GM18867 (cell line): ENCODE data around the gene MR1.

Experiments
- ATAC-seq: cut with Tn5 transposase; IDR thresholded peaks from one replicate; pipeline ENCODE4 v1.9.1; 2021; ENCODE audit warnings: mild to moderate bottlenecking, moderate library complexity; ENCODE audit not compliant: unreplicated experiment

Gene MR1

DNA sequence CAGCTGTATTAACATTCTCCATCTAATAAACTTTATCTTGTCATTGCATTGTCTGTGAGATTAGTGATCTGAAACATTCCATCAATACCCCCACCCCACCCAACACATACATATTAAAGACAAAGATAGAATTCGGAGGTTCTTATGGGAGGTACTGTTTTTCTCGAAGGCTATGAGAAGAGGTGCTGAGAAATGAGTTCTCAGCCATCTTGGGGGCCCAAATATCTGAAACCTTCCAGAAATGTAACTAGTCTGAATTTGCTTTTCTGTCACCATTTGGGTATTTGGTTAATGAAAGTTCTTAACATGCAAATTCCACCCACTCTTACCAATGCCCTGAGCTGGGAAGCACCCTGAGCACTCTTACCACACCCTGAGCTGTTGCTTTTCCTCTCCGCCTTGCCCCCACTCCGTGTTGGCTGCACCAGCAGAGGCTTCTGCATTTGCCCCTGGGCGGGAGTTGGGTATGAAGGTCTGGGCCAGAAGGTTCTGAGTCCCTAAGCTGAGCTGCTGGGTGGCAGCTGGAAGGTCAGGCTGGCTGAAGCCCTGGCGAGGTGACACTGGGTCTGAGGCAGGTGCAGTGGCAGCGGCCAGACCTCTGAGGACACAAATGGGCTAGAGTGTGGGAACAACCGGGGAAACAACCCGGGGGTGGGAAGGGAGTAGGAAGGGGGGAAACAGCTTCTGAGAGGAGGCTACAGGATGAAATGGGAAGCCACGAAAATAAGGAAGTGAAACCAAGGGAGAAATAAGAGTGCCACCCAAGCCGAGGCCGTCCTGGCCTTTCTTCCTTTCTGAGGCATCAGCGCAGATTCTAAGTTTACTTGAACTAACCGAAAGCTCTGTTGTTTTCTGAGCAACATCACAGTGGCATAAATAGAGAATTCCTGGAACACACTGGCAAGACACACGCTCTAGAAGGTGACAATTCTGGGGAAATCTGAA lies 28.4 kb downstream of the MR1 start:
- ATAC-seq = peak; percentile 90

DNA sequence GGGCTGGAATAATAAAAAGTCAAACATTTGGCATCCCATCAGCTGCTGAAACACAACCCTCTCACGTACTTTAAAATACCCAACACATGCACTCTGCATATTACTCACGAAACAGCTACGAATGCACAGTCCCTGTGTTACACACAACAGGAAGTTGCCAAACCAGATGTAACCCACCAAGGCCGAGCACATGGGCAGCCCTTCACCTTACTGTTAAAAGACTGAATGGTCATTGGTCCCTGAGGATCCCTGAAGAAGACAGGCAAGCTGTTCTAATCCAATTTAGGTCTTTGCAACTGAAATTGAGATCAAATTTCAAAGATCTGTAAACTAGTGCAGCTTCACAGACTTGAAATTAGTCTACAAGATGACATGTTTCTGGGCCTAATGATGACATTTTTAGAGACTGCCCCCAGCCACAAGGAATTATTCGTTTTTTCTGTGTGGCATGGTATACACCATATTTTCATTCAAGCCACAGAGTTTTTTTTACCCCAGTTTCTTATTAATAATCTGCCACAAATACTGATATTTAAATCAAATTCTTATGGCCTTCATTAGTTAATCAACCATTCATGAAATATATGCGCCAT lies 29.1 kb downstream of the MR1 start:
- ATAC-seq = peak; percentile 63

DNA sequence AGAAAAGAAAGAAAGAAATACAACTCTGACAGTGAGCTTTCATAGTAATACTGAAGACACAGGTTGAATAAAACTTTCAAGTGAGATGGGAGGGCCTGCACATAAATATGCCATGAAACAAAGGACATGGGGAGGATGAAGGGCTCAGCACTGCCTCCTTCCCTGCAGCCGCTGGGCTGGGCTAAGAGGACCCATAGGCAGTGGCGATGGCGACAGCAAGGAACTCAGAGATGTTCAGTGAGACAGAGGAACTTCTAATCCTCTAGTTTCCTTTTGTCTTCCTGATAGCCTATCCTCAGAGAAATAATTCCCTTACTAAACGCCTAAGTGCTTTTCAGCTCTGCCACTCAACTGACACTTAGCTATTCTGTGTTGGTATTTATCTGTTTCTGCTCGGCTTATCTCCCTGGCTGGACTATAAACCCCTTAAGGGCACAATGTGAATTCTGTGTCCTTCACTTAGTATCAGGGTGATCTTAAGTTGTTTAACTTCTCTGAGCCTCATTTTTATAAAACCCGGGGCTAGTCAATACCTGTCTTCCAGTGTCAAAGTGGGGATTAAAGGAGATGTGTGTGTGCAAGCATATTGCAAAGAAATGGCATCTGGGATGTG lies 30.3 kb downstream of the MR1 start:
- ATAC-seq = no peak

DNA sequence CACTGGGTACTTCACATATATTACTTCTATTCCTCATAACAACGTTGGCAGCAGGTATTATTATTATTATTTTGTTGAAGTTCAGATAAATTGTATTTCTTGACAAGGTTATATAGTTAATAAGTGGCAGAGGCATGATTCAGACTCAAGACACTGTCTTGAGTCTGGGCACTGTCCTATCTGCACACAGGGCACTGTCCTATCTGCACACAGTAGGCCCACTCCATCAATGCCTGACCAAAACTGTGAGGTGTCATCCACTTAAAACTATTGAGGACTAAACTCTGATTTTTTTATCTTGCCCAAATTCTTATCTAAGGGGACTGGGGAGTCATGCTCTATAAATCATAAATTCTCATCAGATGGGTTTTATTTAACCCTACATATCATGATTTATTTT lies 30.9 kb downstream of the MR1 start:
- no peak for ATAC-seq

DNA sequence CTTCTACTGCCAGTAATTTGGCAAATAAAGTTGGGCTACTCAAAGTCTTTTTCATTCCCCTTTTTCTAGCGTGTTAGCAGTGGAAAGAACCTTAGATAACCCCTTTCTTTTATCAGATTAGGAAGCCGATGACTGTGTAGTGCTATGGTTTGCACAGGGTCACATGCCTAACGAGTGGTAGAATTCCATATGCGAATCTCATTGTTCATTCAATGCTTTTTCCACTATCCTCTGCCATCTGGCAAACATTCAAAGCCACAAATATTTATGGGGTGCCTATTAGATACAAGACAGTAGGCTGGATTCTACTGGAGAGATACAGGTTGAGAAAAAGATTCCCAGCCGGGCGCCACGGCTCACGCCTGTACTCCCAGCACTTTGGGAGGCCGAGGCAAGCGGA lies 39.9 kb downstream of the MR1 start:
- ATAC-seq = no peak

DNA sequence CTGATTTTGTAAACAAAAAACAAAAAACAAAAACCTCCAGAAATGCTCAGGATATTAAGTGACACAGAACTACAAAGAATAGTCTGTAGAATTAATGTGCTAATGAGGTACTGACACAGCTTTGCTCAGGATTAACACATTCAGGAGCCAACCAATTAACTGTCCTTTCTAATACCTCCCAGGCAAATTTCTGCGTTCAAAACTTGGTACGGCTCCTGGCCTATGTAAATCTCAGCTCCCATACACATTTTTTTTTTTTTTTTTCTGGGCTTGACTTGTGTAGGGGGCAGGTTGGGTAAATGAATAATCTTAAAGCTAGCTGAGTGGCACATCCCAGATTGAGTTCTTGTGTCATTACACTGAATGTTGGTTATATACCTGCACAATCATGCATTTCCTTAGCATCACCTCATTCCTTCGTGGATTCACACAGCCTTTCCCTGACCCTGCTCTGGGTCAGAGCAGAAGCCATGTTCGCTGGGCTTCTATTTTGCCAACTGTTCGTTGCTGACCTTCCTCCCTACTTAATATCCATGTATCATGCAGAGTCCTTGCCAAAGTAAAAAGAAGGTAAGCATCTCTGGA lies 42.1 kb downstream of the MR1 start:
- no peak for ATAC-seq

DNA sequence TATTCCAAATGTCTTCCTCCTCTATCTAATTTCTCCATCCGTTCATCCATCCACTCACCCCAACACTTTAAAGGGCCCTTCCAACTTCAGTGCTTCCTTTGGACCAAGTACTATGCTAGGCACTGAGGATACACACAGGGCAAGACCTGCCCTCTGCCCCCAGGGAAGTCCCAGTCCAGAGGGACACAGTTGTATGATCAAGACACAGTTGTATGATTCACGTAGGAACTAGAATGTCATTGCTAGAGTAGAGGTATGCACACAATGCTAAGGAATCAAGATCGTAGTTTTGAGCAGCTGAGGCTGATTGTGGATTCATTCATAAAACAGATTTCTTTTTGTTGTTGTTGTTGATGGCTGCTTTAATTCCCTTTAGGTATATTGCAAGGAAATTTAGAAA lies 43.1 kb downstream of the MR1 start:
- no peak for ATAC-seq

DNA sequence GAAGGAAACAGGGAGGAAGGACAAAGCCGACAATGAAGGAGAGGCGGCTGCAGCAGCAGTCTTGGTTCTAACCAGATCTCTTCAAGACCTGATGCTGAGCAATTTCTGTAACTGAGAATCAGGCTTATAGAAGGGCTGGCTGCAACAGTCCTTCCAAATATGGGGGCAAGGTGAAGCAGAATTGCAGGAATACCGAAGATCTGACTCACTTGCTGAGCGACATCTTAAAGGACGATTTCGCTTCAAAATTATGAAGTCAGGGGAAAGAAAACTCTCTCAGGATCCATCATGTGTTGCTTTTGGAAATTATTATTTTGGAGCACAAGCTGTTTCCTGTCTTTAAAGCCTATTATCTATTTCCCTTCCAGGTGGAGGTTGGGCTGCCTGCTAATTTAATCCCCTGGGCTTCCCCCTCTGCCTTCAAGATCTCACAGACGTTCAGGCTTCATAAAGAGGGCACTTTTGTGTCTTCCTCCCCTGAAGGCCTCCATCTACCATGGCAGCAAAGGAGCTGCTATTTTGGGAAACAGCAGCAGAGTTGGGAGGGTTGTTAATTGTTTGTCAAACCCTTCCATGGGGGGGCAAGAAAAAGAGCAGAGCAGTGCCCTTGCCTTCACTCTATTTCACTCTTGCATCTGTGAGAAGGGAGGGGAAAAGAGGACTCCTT lies 43.9 kb downstream of the MR1 start:
- ATAC-seq = no peak

DNA sequence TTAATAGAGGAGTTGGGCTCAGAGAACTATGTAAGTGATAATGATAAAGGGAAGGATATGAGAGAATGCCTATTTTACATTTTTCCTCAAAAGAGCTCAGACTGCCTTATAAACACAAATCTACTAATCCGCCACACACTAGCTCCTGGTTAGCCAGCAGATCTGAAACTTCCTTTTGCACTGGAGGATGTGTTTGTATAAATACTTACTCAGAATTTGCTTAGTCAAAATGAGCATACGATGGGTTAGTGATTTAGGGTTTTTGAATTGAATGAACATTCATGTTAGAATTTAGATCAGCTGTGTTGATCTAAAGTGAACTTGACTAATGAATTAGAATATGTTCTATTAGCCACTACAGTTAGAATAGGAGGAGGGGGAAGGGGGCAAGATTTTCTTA lies 45.6 kb downstream of the MR1 start:
- no peak for ATAC-seq

DNA sequence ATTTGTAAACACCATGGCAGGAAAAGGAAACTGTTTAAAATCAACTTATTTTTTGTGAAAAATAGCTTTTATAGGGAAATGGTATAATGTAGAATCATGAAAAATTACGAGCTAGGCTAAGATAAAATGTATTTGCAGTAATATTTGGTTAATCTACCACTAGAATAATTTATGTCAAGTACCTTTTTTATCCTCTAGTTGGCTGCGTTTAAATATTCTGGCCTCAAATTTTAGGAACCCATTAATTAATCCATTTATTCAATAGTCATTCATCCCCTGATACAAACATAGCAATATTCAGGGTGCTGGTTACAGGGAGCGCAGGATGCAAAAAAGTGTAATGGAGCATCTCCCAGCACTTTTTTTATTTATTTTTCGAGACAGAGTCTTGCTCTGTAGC lies 46.1 kb downstream of the MR1 start:
- ATAC-seq = no peak

DNA sequence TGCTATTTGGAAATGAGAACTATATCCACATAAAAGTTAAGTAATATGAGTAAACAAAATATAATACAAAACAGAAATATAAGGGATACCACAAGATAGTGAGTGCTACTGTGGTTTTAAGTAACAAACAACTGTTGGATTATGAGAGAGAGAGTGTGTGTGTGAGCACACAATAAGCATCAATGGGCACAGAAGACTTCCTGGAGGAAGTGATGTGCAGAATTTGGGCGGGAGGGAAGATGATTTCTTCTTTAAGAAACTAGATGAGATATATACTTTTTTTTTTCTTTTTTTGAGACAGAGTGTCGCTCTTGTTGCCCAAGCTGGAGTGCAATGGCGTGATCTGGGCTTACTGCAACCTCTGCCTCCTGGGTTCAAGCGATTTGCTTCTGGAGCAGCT lies 46.8 kb downstream of the MR1 start:
- no peak for ATAC-seq

DNA sequence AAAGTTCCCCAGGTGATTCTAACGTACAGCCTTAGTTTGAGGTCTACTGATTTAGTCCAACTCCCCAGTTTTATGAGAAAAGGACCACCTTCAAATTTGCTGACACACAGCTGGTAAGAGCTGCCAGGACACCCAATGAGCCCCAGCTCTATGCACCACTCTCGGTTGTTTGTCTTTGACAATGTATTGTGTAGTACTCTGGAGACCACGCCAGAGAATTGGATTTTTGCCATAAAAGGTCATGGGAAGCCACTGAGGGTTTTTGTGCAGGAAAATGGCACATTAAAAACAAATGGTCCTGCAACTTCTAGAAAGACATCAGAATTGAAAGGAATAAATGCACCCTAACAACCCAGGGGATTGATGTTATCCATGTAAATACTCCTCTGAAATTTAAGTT lies 47.6 kb downstream of the MR1 start:
- no peak for ATAC-seq

DNA sequence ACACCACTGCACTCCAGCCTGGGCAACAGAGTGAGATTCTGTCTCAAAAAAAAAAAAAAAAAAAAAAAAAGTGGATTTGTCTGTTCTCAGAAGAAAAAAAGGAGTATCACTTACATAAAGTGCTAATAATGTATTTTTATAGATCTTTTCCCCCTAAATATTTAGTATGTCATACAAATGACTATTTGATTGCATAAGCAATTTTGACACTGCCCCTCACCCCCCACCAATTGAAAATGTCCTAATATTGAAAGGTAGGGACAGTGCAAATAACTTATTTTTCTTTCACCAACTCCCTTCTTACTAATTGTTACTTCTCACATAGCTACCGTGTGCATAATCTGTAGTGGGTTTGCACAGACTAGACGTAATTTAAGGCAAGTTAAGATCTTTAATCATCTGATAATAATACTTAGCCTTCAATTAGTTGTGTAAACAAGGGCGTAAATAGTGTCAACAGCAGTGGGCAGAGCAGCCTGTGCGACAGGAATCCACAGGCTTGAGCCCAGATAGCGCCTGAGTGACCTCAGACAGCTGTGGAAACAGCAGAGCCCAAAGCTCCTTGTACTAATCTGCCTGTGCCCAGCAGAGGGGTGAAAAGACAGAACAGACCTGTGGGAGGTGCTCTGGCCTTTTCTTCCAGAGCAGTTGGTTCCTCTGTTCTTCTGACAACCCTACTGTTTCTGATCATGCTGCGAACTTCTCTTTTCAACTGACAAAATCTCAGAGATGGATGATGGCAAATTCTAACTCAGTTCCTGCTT lies 50.2 kb downstream of the MR1 start:
- ATAC-seq = peak; percentile 36

DNA sequence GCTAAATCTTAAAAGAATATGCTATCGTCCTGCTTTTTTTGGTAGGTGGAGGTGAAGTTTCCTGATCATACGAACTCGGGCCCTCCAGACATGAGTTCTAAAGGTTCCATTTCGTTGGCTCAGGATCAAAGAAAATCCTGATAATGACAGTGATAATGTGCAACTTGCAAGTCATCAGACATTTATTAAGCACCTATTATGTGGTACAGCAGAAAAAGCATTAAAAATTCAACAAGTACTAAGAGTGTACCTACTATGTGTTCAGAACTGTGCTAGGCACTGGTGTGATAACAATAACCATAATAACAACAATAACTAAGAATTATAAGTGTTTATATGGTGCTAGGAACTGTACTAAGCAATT lies 50.8 kb downstream of the MR1 start:
- no peak for ATAC-seq

DNA sequence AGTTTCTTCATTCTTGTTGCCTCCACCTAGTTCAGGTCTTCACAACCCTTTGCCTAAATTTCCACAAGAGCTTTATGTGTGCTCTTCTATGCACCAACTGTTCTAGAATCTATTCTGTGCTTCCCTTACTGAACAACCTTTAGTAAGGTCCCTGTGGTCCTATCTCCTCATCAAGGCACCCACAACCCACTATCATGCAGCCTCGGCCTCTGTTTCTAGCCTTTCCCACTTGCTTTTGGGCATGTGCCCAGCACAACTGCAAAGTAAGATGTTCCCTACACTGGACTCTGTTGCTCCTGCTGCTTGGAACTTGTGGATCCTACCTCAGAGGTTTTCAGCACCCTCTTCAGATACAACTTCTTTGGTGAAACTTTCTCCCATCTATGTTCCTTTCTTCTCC lies 52.3 kb downstream of the MR1 start:
- no peak for ATAC-seq

DNA sequence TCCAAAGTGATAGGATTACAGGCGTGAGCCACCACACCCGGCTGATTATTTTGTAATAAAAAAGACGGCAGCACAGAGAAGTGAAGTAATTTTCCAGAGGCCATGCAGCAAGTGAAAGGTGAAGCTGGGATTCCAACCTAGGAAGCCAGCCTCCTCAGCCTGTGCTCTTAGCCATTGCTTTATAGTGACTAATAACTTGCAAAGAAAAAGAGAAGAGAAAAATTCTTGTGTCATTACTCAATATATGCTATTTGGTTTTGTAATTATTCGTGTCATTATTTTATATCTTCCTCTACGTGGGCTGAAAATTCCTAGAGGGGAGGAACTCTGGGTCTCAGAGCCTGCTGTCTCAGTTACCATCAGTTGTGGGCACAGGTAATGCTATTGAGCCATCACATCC lies 53.1 kb downstream of the MR1 start:
- no peak for ATAC-seq

DNA sequence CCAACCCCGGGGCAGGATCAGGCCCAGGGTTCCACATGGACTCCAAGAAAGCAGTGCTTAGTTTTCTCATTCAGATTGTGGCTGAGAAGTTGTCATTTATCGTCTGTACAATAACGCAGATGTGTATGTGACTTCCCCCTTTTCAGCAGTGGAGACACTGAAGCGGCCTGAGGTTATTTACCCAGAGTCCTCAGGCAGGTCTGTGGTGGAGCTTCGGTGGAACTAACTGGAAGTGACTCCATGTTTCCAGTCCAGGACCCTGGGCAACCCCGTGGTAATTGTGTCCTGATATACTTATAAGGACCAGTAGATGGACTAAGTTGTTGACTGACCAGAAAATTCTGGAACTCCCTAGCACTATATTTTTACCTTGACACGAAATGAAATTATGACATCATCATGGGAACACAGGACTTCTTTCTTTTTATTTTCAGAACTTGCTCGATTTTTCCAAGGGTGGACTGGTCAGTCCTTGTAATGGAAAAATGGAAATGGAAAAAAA lies 53.7 kb downstream of the MR1 start:
- no peak for ATAC-seq

DNA sequence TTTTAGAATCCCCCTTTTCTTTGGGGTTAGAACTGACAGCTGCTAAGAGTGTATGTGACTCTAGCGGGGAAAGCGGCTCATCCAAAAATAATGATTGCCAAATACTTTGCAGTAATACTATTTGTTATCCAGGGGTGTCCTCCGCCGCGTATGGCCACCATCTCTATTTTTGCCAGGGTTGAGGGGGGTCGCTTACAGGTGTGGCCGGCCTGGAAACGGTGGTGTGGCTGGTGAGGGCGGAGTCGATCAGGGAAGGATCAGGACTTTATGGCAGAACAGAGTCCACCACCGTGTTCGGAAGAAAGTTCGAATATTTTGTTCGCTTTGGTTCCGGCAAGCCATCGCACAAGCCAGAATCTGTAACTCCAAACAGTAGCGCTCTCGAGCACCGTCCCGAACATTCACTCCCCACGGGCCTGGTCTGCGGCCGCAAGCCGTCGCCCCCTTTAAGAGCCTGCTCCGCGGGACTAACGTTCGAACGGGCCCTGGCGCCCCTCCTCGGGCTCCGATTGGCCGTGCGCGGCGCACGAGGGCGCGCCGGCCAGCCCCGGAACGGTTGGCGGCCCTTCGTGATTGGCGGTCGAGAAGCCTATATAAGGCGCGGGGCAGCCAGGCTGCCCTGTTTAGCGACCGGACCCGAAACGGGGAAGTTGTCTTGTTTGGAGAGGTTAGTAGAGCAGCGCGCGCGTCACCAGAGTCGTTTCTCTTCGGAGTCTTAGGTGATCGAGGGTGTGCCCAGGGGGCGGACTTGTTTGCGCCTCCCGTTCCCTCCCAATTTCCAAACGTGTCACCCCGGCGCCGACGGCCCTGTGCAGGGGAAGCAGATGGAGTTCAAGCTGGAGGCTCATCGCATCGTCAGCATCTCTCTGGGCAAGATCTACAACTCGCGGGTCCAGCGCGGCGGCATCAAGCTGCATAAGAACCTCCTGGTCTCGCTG lies 54.6 kb downstream of the MR1 start, which contains the start of gene IER5:
Gene IER5, plus strand, starts transcription at position 622 of the 938 bp plus-strand sequence. Its CDS starts 203 bp downstream, at position 825.
- ATAC-seq = peak; percentile 76

DNA sequence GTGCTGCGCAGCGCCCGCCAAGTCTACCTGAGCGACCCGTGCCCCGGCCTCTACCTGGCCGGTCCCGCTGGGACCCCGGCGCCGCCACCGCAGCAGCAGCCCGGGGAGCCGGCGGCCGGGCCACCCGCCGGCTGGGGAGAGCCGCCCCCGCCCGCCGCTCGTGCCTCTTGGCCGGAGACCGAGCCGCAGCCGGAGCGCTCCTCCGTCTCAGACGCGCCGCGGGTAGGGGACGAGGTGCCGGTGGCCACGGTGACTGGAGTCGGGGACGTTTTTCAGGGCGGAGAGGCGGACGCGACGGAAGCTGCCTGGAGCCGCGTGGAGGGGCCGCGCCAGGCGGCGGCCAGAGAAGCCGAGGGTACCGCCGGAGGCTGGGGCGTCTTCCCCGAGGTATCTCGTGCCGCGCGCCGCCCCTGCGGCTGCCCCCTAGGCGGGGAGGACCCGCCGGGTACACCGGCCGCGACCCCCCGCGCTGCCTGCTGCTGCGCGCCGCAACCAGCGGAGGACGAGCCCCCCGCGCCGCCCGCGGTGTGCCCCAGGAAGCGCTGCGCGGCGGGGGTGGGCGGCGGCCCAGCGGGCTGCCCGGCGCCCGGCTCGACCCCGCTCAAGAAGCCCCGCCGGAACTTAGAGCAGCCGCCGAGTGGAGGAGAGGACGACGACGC lies 55.4 kb downstream of the MR1 start:
- peak; percentile 7 for ATAC-seq
